Measurements from ENCODE around the gene CCDC28A. TPM values are rescaled to one million over a fixed set of nuclear protein-coding genes. Genes with fewer than 3 reads are reported as not detected.

Gene CCDC28A
- total RNA-seq = 10 to 100 TPM; 44.5 to 51.7 (median 47.3) TPM

DNA sequence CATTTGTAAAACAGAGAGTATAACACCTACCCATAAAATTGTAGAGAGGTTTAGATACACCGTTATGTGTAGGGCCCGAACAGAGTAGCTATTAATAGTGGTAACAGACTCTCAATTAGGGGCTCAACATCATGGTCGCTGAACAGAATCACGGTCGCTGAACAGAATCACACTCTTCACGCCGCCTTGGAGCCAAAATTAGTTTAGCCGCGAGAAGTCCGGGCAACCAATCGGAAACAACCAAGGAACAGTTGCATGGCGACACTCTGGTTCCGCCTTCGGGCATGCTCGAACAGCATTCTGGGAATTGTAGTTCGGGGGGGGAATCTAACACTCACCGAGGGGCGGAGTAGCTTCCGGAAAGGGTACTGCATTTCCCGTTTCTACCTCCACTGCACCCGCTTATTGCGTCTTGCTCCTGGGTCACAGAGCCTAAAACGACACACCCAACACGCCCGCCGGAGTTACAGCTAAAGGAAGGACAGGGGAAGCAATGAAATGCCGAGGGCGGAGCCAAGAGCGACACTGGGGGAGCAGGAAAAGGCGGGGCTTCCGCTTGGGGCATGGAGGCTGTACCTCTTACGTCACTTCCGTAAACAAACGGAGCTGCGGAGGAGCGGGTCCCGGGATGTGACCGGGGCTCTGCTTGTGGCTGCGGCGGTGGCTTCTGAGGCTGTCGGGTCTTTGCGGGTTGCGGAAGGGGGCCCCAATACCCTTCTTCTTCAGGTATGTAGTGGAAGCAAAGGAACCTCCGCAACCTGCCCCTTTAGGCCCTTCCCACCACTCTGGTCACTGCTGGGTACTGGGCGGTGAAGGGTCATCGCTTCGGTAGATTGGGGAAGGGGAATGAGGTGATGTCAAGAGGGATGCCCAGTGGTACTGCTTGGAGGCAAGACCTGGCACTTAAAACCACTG is at the start of gene CCDC28A:
Gene CCDC28A, plus strand, starts transcription at position 593 of the 915 bp plus-strand sequence. CDS start 2,352 bp downstream, outside the sequence.
- 1% methylated on average over 47 of the region's 47 CpGs for WGBS, 2 donors
- TF ChIP-seq CTCF (IDR thresholded peaks at IDR 0.05) = peak in 2 of 6 experiments; percentile 2 to 17
- peak in 1 of 2 donors; percentile 69 for TF ChIP-seq POLR2A (IDR thresholded peaks at IDR 0.05)
- Histone ChIP-seq H3K4me3 (replicated peaks in 1 of 3) (peak within 1 kb of the TSS; percentile 43 to 69 (median 62)), H3K36me3 (peaks cover 4 to 8% of the 10 kb centered on the region in 2 donors), H3K27me3 (no peaks in the 10 kb centered on the region), H3K27ac (peak within 1 kb of the TSS; percentile 96 to 99 (median 97)), H3K9me3 (no peaks in the 10 kb centered on the region), H3K4me1 (peaks cover 6 to 14% of the 10 kb centered on the region in 2 donors)
- peak; percentile 96 for DNase-seq
- intact Hi-C loops (cut with DNase I) = no loop called here

- Histone ChIP-seq H3K4me1 (peaks cover 0 to 3% of the 10 kb centered on the region in 2 donors), H3K36me3 (no peaks in the 10 kb centered on the region), H3K9me3 (no peaks in the 10 kb centered on the region), H3K27me3 (no peaks in the 10 kb centered on the region), H3K27ac (no peak overlapping the region), H3K4me3 (replicated peaks in 1 of 3) (no peak overlapping the region)
- TF ChIP-seq CTCF (IDR thresholded peaks at IDR 0.05) (no peak), POLR2A (IDR thresholded peaks at IDR 0.05) (no peak)
- peak in 1 of 2 donors; percentile 3 for DNase-seq
- intact Hi-C loops (cut with DNase I) = no loop called here
- 71 to 76% methylated on average over 3 of the region's 3 CpGs for WGBS, 2 donors
Observed at GRCh38 chr6:138724015-138724414, 49.6 kb upstream of the CCDC28A start.

DNA sequence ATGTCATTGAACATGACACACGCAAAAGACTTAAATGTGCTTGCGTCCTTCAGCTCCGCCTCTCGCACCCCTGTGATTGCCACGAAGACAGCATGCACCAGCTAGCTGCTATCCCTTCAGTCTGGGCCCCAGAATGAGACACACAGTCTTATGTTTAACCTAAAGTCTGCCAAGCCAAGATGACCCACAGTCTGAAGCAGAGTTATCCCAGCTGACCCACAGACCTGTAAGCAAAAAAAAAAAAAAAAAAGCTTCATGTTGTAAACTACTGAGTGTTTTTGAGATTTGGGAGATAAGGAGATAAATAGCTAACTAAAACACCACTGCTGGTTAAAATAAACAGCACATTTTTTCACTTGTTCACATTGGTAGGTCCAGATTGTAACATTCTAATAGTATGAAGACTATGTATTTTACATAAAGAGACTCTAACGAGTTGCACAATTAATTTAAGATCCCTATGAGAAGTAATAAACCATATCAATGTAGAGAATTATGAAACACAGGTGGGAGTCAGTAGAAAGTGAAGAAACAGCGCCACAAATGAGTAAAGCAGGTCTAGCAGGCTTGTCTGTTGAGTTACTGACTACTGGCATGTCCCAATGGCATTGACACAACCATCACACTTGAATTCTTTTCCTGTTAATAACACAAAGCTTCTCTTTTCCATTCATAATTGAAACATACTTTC is 47.4 kb upstream of the CCDC28A start:
- Histone ChIP-seq H3K36me3 (no peaks in the 10 kb centered on the region), H3K27me3 (no peaks in the 10 kb centered on the region), H3K9me3 (no peaks in the 10 kb centered on the region), H3K27ac (no peak overlapping the region), H3K4me1 (peaks cover 0 to 3% of the 10 kb centered on the region in 2 donors), H3K4me3 (replicated peaks in 1 of 3) (no peak overlapping the region)
- WGBS, 2 donors = 88 to 90% methylated on average over 7 of the region's 7 CpGs
- TF ChIP-seq CTCF (IDR thresholded peaks at IDR 0.05) (no peak), POLR2A (IDR thresholded peaks at IDR 0.05) (no peak)
- DNase-seq = no peak
- intact Hi-C loops (cut with DNase I) = no loop called here

DNA sequence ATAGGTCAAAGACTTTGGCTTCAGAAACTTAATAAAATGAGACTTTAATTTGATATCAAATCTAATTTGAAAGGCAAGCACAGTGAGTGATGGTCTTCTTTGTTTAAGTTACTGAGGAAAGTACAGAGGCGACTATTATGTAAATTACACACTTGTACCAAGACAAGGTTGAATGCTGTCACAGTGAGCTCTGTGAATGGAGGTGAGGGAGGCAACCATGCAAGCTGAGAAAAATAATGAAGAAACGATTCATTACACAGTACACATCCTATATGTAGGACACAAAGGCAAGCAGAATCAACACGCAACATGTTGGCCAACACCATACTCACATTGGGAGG is 46.8 kb upstream of the CCDC28A start:
- TF ChIP-seq POLR2A (IDR thresholded peaks at IDR 0.05) (no peak), CTCF (IDR thresholded peaks at IDR 0.05) (no peak)
- H3K27ac ChIP-seq = no peak overlapping the region
- no peaks in the 10 kb centered on the region for H3K9me3 ChIP-seq
- no peaks in the 10 kb centered on the region for H3K36me3 ChIP-seq
- no peaks in the 10 kb centered on the region for H3K27me3 ChIP-seq
- WGBS, 2 donors = 92 to 94% methylated on average over 3 of the region's 3 CpGs
- H3K4me3 ChIP-seq (replicated peaks in 1 of 3) = no peak overlapping the region
- intact Hi-C loops (cut with DNase I) = no loop called here
- peaks cover 0 to 3% of the 10 kb centered on the region in 2 donors for H3K4me1 ChIP-seq
- DNase-seq = no peak

- no peak overlapping the region for H3K4me3 ChIP-seq (replicated peaks in 1 of 3)
- WGBS, 2 donors = 74 to 82% methylated on average over 3 of the region's 3 CpGs
- no peak overlapping the region for H3K27ac ChIP-seq
- no peaks in the 10 kb centered on the region for H3K27me3 ChIP-seq
- H3K36me3 ChIP-seq = no peaks in the 10 kb centered on the region
- no peaks in the 10 kb centered on the region for H3K9me3 ChIP-seq
- TF ChIP-seq CTCF (IDR thresholded peaks at IDR 0.05) (no peak), POLR2A (IDR thresholded peaks at IDR 0.05) (no peak)
- no peak for DNase-seq
- peaks cover 0 to 3% of the 10 kb centered on the region in 2 donors for H3K4me1 ChIP-seq
- intact Hi-C loops (cut with DNase I) = no loop called here
Observed at GRCh38 chr6:138727182-138727581, 46.4 kb upstream of the CCDC28A start.
